IMR-90 (cell line): Measurements from ENCODE around the gene TSKU. TPM values are rescaled to one million over a fixed set of nuclear protein-coding genes. Genes with fewer than 3 reads are reported as not detected.

ENCODE experiments used
- ATAC-seq: fragments of 200-7000 bp; cut with Tn5 transposase; 2 replicates; pipeline ENCODE4 v1.9.1; 2020; ENCODE audit warnings: low read depth, mild to moderate bottlenecking, moderate library complexity
- BruUV-seq: library from RNA; stranded (reverse); fragments of 400-500 nt; replicated peaks from 2 replicates; lab custom pipeline; 2021; lab: Mats Ljungman, UMichigan
- CTCF ChIA-PET: fragments of 300-600 bp; formaldehyde crosslinking; extraction: SDS; loops from one replicate; lab custom pipeline; 2021; ENCODE audit warnings: antibody characterized with exemption; lab: Yijun Ruan, JAX
- POLR2A ChIA-PET: fragments of 300-600 bp; sonication (Branson Sonifier 250); formaldehyde crosslinking; loops from one replicate; lab custom pipeline; 2022; ENCODE audit warnings: antibody characterized with exemption; ENCODE audit not compliant: unreplicated experiment; lab: Charles Lee
- DNase-seq: peaks from one replicate; pipeline ENCODE4 v3.0.0; 2013
- H2AFZ ChIP-seq: replicated peaks from 2 replicates; pipeline ENCODE3; 2013; ENCODE audit warnings: low read length, mild to moderate bottlenecking; ENCODE audit not compliant: poor library complexity
- H2AK5ac ChIP-seq: 2 replicates; pipeline ENCODE4 v1.6.1; 2013; ENCODE audit warnings: low read depth, low read length, inconsistent platforms
- H2AK9ac ChIP-seq: replicated peaks from 2 replicates; pipeline ENCODE3; 2013; ENCODE audit warnings: mild to moderate bottlenecking, low read depth, low read length, moderate library complexity; ENCODE audit not compliant: poor library complexity
- H2BK120ac ChIP-seq: 2 replicates; pipeline ENCODE4 v1.6.1; 2013; ENCODE audit warnings: low read depth, low read length, inconsistent platforms
- H2BK15ac ChIP-seq: 3 replicates; pipeline ENCODE4 v1.6.1; 2013; ENCODE audit warnings: low read depth, low read length, inconsistent platforms
- H2BK20ac ChIP-seq: 2 replicates; pipeline ENCODE4 v1.6.1; 2013; ENCODE audit warnings: low read depth, mild to moderate bottlenecking, inconsistent platforms, low read length, moderate library complexity
- H2BK5ac ChIP-seq: 2 replicates; pipeline ENCODE4 v1.6.1; 2013; ENCODE audit warnings: mild to moderate bottlenecking, low read depth, low read length, inconsistent platforms; ENCODE audit not compliant: poor library complexity, severe bottlenecking
- H3K14ac ChIP-seq: replicated peaks from 2 replicates; pipeline ENCODE4 v1.6.1; 2013; ENCODE audit warnings: low read depth, low read length, inconsistent platforms
- H3K18ac ChIP-seq: 2 replicates; pipeline ENCODE4 v1.6.1; 2013; ENCODE audit warnings: low read depth, low read length, control low read depth
- H3K23ac ChIP-seq: 2 replicates; pipeline ENCODE4 v1.6.1; 2013; ENCODE audit warnings: low read depth, low read length, inconsistent platforms
- H3K27ac ChIP-seq: 2 replicates; pipeline ENCODE4 v1.5.1; 2013; ENCODE audit warnings: mild to moderate bottlenecking, control low read depth, low read length; ENCODE audit not compliant: insufficient read depth
- H3K27me3 ChIP-seq: 2 replicates; pipeline ENCODE4 v1.6.1; 2013; ENCODE audit warnings: low read length; ENCODE audit not compliant: control insufficient read depth, insufficient read depth
- H3K36me3 ChIP-seq: 2 replicates; pipeline ENCODE4 v1.6.1; 2013; ENCODE audit warnings: low read length, mixed read lengths; ENCODE audit not compliant: control insufficient read depth, insufficient read depth
- H3K4ac ChIP-seq: 2 replicates; pipeline ENCODE4 v1.6.1; 2013; ENCODE audit warnings: low read depth, low read length, inconsistent platforms
- H3K4me1 ChIP-seq: 2 replicates; pipeline ENCODE4 v1.6.1; 2013; ENCODE audit warnings: low read length, mixed read lengths; ENCODE audit not compliant: control insufficient read depth, insufficient read depth
- H3K4me2 ChIP-seq: 2 replicates; pipeline ENCODE4 v1.6.1; 2013; ENCODE audit warnings: low read depth, mild to moderate bottlenecking, control low read depth, low read length, moderate library complexity
- H3K4me3 ChIP-seq: 2 replicates; pipeline ENCODE4 v1.5.1; 2013; ENCODE audit warnings: low read depth, mild to moderate bottlenecking, control low read depth, low read length, moderate library complexity; ENCODE audit not compliant: insufficient read depth
- H3K56ac ChIP-seq: 2 replicates; pipeline ENCODE4 v1.6.1; 2013; ENCODE audit warnings: low read length, inconsistent platforms; ENCODE audit not compliant: insufficient read depth; ENCODE audit errors: extremely low read depth
- H3K79me1 ChIP-seq, 2 experiments: 2 replicates each; pipeline ENCODE4 v1.6.1; 2013; ENCODE audit warnings: low read length in 2 of 2, inconsistent platforms in 1 of 2, low read depth in 1 of 2
- H3K9ac ChIP-seq: 2 replicates; pipeline ENCODE4 v1.6.1; 2013; ENCODE audit warnings: low read depth, low read length, control low read depth
- H3K9me1 ChIP-seq: 2 replicates; pipeline ENCODE4 v1.6.1; 2013; ENCODE audit warnings: low read length, inconsistent platforms; ENCODE audit not compliant: insufficient read depth
- H3K9me3 ChIP-seq: 2 replicates; pipeline ENCODE4 v1.6.1; 2013; ENCODE audit warnings: low read length; ENCODE audit not compliant: control insufficient read depth, insufficient read depth
- H4K20me1 ChIP-seq: 2 replicates; pipeline ENCODE4 v1.6.1; 2013; ENCODE audit warnings: low read length, inconsistent platforms; ENCODE audit not compliant: insufficient read depth
- H4K5ac ChIP-seq: 2 replicates; pipeline ENCODE4 v1.6.1; 2013; ENCODE audit warnings: mild to moderate bottlenecking, low read depth, low read length, control low read depth
- H4K8ac ChIP-seq, 2 experiments: 2 replicates each; pipeline ENCODE4 v1.6.1; 2013; ENCODE audit warnings: low read depth in 2 of 2, low read length in 2 of 2, control low read depth in 1 of 2, inconsistent platforms in 1 of 2
- H4K91ac ChIP-seq: 2 replicates; pipeline ENCODE4 v1.6.1; 2013; ENCODE audit warnings: low read depth, low read length, inconsistent platforms; ENCODE audit not compliant: insufficient read depth
- CTCF ChIP-seq: conservative IDR thresholded peaks from 2 replicates; pipeline ENCODE4 v1.5.1; 2012; ENCODE audit warnings: mild to moderate bottlenecking, low read depth, low read length, improper control_type of control experiment
- RAD21 ChIP-seq: IDR thresholded peaks from 2 replicates; pipeline ENCODE4 v1.6.1; 2012; ENCODE audit warnings: low read length, improper control_type of control experiment
- RFX5 ChIP-seq: IDR thresholded peaks from 2 replicates; pipeline ENCODE4 v1.8.0; 2012; ENCODE audit warnings: low read depth, mild to moderate bottlenecking, low read length, moderate library complexity
- SMC3 ChIP-seq: fragments of 150-350 bp; IDR thresholded peaks from 2 replicates; pipeline ENCODE4 v1.6.1; 2016; ENCODE audit warnings: low read depth, mild to moderate bottlenecking, antibody characterized with exemption, low read length, moderate library complexity
- WGBS, 2 experiments: methylation state at CpG; one replicate each; pipeline versions ENCODE4 v1.1.5 to v1.1.7; 2013; ENCODE audit warnings: missing lambda C conversion rate in 2 of 2; ENCODE audit not compliant: insufficient read length in 1 of 2; ENCODE audit errors: extremely low coverage in 2 of 2; 5-methylcytosine and 5-hydroxymethylcytosine counted together
- dilution Hi-C: fragments of 300-500 bp; cut with HindIII; formaldehyde crosslinking; loops from one replicate; pipeline ENCODE4 v1.14.3; 2018; ENCODE audit warnings: low sequenced_read_pairs; ENCODE audit not compliant: unreplicated experiment
- in situ Hi-C: fragments of 300-500 bp; cut with MboI; formaldehyde crosslinking; loops from 3 replicates; pipeline ENCODE4 v1.14.3; 2019; ENCODE audit warnings: low sequenced_read_pairs, inconsistent platforms, mixed read lengths
- intact Hi-C: fragments of 100-400 bp; cut with micrococcal nuclease; formaldehyde crosslinking; loops from 2 replicates; pipeline ENCODE4 v1.10.0; 2022
- polyA plus RNA-seq, 3 experiments: library from polyadenylated mRNA; depleted of rRNA; stranded (reverse); fragments of >200 nt; gene quantifications; 2 replicates each; pipeline ENCODE4 v1.2.3, GENCODE V29; 2012; ENCODE audit warnings: low replicate concordance in 1 of 3
- total RNA-seq: library from RNA; depleted of rRNA; stranded (reverse); fragments of >200 nt; gene quantifications from 2 replicates; pipeline ENCODE4 v1.2.3, GENCODE V29; 2012

Gene TSKU
- total and polyA plus RNA-seq, 2 of the 4 experiments (the other 2 are of a cell fraction): 6.8 to 26.6 TPM

- in situ Hi-C loops: no loop called here
Observed at GRCh38 chr11:76807206-76807875, 24.2 kb downstream of the TSKU start.

More at GRCh38 chr11:76807206-76807875, 24.2 kb downstream of the TSKU start:
- Histone ChIP-seq H3K9me1 (peaks cover 19% of the 10 kb centered on the region), H4K8ac (peak overlapping the region in 1 of 2 experiments; percentile 52; a peak in 1 of 4 replicates), H3K4me3 (no peak overlapping the region), H4K91ac (no peak overlapping the region), H2BK120ac (no peak overlapping the region), H3K4ac (no peak overlapping the region), H3K56ac (no peak overlapping the region), H3K9ac (no peak overlapping the region), H2BK15ac (no peak overlapping the region), H3K9me3 (no peaks in the 10 kb centered on the region), H3K27ac (no peak overlapping the region), H4K20me1 (peaks cover 7% of the 10 kb centered on the region; the same call in 1 of the 2 replicates), H3K27me3 (no peaks in the 10 kb centered on the region; the same call in 1 of the 2 replicates), H2AFZ (peak overlapping the region; percentile 88), H3K14ac (no peak overlapping the region), H2AK5ac (peak overlapping the region; percentile 40; the same call in 1 of the 2 replicates), H3K4me1 (peaks cover 28% of the 10 kb centered on the region), H3K4me2 (peak overlapping the region; percentile 58; the same call in 1 of the 2 replicates), H4K5ac (peak overlapping the region; percentile 56; the same call in 1 of the 2 replicates), H2BK20ac (no peak overlapping the region), H3K23ac (no peak overlapping the region), H3K18ac (no peak overlapping the region), H2BK5ac (no peak overlapping the region), H3K36me3 (no peaks in the 10 kb centered on the region), H3K79me1 (no peaks in the 10 kb centered on the region), H2AK9ac (peak overlapping the region; percentile 71)
- BruUV-seq: no TSS peak
- ChIA-PET POLR2A (no interaction called here), CTCF (interaction anchor here (0.6 to 3.5 kb wide), 2 partner anchors 112 to 284 kb away, joined by 3 to 25 read pairs; no protein-coding TSS in a partner anchor)
- TF ChIP-seq SMC3 (peak; percentile 59), RFX5 (no peak), RAD21 (peak; percentile 58), CTCF (peak; percentile 64)
- DNase-seq (peak; percentile 69), ATAC-seq (peak; percentile 62)
- intact Hi-C loops: no loop called here
- 5% methylated on average over 4 of the region's 19 CpGs; no CpG with 5 or more reads in 1 of the 2 experiments for WGBS, 2 experiments
- dilution Hi-C loops: no loop called here
